Naive thymus-derived CD4-positive, alpha-beta T cell (primary cell): ENCODE data around the gene SETSIP. TPM values are rescaled to one million over a fixed set of nuclear protein-coding genes. Genes with fewer than 3 reads are reported as not detected.
"Not testable (repeated sequence)": the region's sequence is repeated elsewhere in the genome, so short reads cannot be mapped to it uniquely, and the experiment has no call there.

Source experiments
- ATAC-seq: fragments of 150-1000 bp; cut with Tn5 transposase; 2 replicates; pipeline ENCODE4 v1.10.0; 2021; ENCODE audit warnings: mild to moderate bottlenecking, moderate library complexity
- CTCF ChIA-PET: fragments of 350-600 bp; sonication (Branson Sonifier 250); formaldehyde crosslinking; loops from one replicate; lab custom pipeline; 2021; ENCODE audit warnings: antibody characterized with exemption; lab: Charles Lee
- POLR2A ChIA-PET: fragments of 350-600 bp; sonication (Branson Sonifier 250); formaldehyde crosslinking; loops from one replicate; lab custom pipeline; 2021; ENCODE audit warnings: antibody characterized with exemption, inconsistent platforms; lab: Charles Lee
- DNase-seq, 9 donors: peaks; one replicate each; pipeline versions ENCODE4 v3.0.0 to v3.0.0-alpha.2; 2020 to 2022; ENCODE audit warnings: mixed read lengths in 1 of 9
- H3K27ac ChIP-seq: one replicate; pipeline ENCODE4 v1.7.0; 2013; ENCODE audit warnings: mild to moderate bottlenecking, low read depth, low read length, moderate library complexity
- H3K27me3 ChIP-seq, 2 donors: one replicate each; pipeline ENCODE4 v1.7.0; 2013; ENCODE audit warnings: low read length in 2 of 2, mild to moderate bottlenecking in 2 of 2, moderate library complexity in 2 of 2; ENCODE audit not compliant: control insufficient read depth in 2 of 2, insufficient read depth in 2 of 2
- H3K36me3 ChIP-seq, 3 experiments: 1 replicate in 2 of 3; 2 replicates in 1 of 3; pipeline ENCODE4 v1.7.0; 2013; ENCODE audit warnings: low read length in 3 of 3, mild to moderate bottlenecking in 3 of 3, moderate library complexity in 1 of 3; ENCODE audit not compliant: insufficient read depth in 3 of 3, control insufficient read depth in 2 of 3
- H3K4me1 ChIP-seq, 2 donors: one replicate each; pipeline ENCODE4 v1.7.0; 2013; ENCODE audit warnings: low read length in 2 of 2, mild to moderate bottlenecking in 2 of 2, moderate library complexity in 1 of 2; ENCODE audit not compliant: control insufficient read depth in 2 of 2, insufficient read depth in 2 of 2
- H3K4me3 ChIP-seq: 2 replicates; pipeline ENCODE4 v1.7.0; 2013; ENCODE audit warnings: mild to moderate bottlenecking, low read length
- H3K9me3 ChIP-seq, 3 experiments: 1 replicate in 2 of 3; 2 replicates in 1 of 3; pipeline ENCODE4 v1.7.0; 2013; ENCODE audit warnings: low read length in 3 of 3; ENCODE audit not compliant: control insufficient read depth in 2 of 3
- H3K27ac Mint-ChIP-seq, 9 donors: one replicate each; pipeline ENCODE4 v1.8.0; 2020 to 2022; ENCODE audit warnings: mixed read lengths in 9 of 9, mild to moderate bottlenecking in 8 of 9, moderate library complexity in 5 of 9, inconsistent platforms in 2 of 9
- H3K27me3 Mint-ChIP-seq, 5 donors: one replicate each; pipeline ENCODE4 v1.8.0; 2021 to 2022; ENCODE audit warnings: mixed read lengths in 5 of 5, mild to moderate bottlenecking in 1 of 5
- H3K36me3 Mint-ChIP-seq, 5 donors: one replicate each; pipeline ENCODE4 v1.8.0; 2020 to 2022; ENCODE audit warnings: mixed read lengths in 5 of 5, mild to moderate bottlenecking in 3 of 5, inconsistent platforms in 1 of 5
- H3K4me1 Mint-ChIP-seq, 7 donors: one replicate each; pipeline ENCODE4 v1.8.0; 2020 to 2022; ENCODE audit warnings: mixed read lengths in 7 of 7, mild to moderate bottlenecking in 3 of 7, inconsistent platforms in 1 of 7
- H3K4me3 Mint-ChIP-seq, 10 donors: one replicate each; pipeline ENCODE4 v1.8.0; 2020 to 2022; ENCODE audit warnings: mild to moderate bottlenecking in 10 of 10, mixed read lengths in 10 of 10, moderate library complexity in 6 of 10, inconsistent platforms in 2 of 10
- H3K9me3 Mint-ChIP-seq, 11 donors: one replicate each; pipeline ENCODE4 v1.8.0; 2020 to 2022; ENCODE audit warnings: mixed read lengths in 11 of 11, mild to moderate bottlenecking in 4 of 11, inconsistent platforms in 1 of 11, moderate library complexity in 1 of 11
- intact Hi-C, 2 donors: fragments of 100-400 bp; cut with micrococcal nuclease; formaldehyde crosslinking; loops; one replicate each; pipeline ENCODE4 v1.15.1; 2023
- polyA plus RNA-seq, 2 donors: library from polyadenylated mRNA; unstranded; fragments of 300-500 nt; fragmentation: Illumina TruSeq; gene quantifications; one replicate each; pipeline ENCODE4 v1.2.3, GENCODE V29; 2021
- total RNA-seq, 6 experiments: library from RNA in 5 of 6; stranded (reverse) in 5 of 6; gene quantifications; 1 replicate in 5 of 6; 2 replicates in 1 of 6; pipeline ENCODE4 v1.2.3 and lab custom pipeline; 2021 to 2026

Gene SETSIP
- total and polyA plus RNA-seq, 7 experiments from 2014 or later: not detected

- ATAC-seq, POLR2A ChIA-PET, H3K4me1 ChIP-seq, H3K4me3 Mint-ChIP-seq, H3K4me3 ChIP-seq, CTCF ChIA-PET, DNase-seq, H3K27ac Mint-ChIP-seq, H3K36me3 ChIP-seq, intact Hi-C loops, H3K9me3 ChIP-seq, H3K27ac ChIP-seq, H3K27me3 ChIP-seq: not testable (repeated sequence)
- H3K9me3 Mint-ChIP-seq: peaks cover 0 to 10% (median 2%) of the 10 kb centered on the region in 11 donors
- peaks cover 5 to 19% (median 13%) of the 10 kb centered on the region in 7 donors for H3K4me1 Mint-ChIP-seq
- peaks cover 24 to 46% (median 33%) of the 10 kb centered on the region in 5 donors for H3K27me3 Mint-ChIP-seq
- H3K36me3 Mint-ChIP-seq: peaks cover 0 to 12% (median 2%) of the 10 kb centered on the region in 5 donors
Observed at GRCh38 chr1:92026042-92026441, 49.2 kb downstream of the SETSIP start.

Other genes starting within 250 kb of the SETSIP start
- gene TGFBR3, start 189.3 kb downstream of the SETSIP start, total RNA-seq: 10 to 100 TPM; 10.1 to 36.3 (median 18.5) TPM
- gene TGFBR3, start 189.3 kb downstream of the SETSIP start, polyA plus RNA-seq: 10 to 100 TPM in 1 of 2 donors, 1 to 10 TPM in 1; 9.4 to 11.4 TPM
- gene BRDT, start 126.0 kb downstream of the SETSIP start, total RNA-seq: not detected
- gene BRDT, start 126.0 kb downstream of the SETSIP start, polyA plus RNA-seq: not detected
- gene EPHX4, start 45.4 kb downstream of the SETSIP start, total RNA-seq: under 1 TPM in 1 of 5 experiments, not detected in 4; 0.44 TPM
- gene EPHX4, start 45.4 kb downstream of the SETSIP start, polyA plus RNA-seq: not detected
- gene BTBD8, start 4.9 kb upstream of the SETSIP start, total RNA-seq: 10 to 100 TPM in 1 of 5 experiments, 1 to 10 TPM in 4; 2.4 to 11.4 (median 5.3) TPM
- gene BTBD8, start 4.9 kb upstream of the SETSIP start, polyA plus RNA-seq: 1 to 10 TPM; 1.7 to 1.9 TPM
- not detected for gene C1orf146, start 142.5 kb upstream of the SETSIP start, total RNA-seq
- gene C1orf146, start 142.5 kb upstream of the SETSIP start, polyA plus RNA-seq: not detected
- 10 to 100 TPM; 13.9 to 27.0 (median 14.3) TPM for gene GLMN, start 223.6 kb upstream of the SETSIP start, total RNA-seq
- 1 to 10 TPM; 8.6 to 9.7 TPM for gene GLMN, start 223.6 kb upstream of the SETSIP start, polyA plus RNA-seq
- gene RPAP2, start 223.6 kb upstream of the SETSIP start, total RNA-seq: 10 to 100 TPM; 29.5 to 50.7 (median 42.3) TPM
- gene RPAP2, start 223.6 kb upstream of the SETSIP start, polyA plus RNA-seq: 10 to 100 TPM; 21.3 to 24.8 TPM